Measurements from ENCODE around the gene RAB3IP.

- TF ChIP-seq CTCF (IDR thresholded peaks at IDR 0.05) (no peak), POLR2A (IDR thresholded peaks at IDR 0.05) (no peak), POLR2AphosphoS5 (IDR thresholded peaks at IDR 0.05) (no peak)
Observed at GRCh38 chr12:69744109-69744508, 5.4 kb downstream of the RAB3IP start.
